ENCODE data around the gene PGBD5. TPM values are rescaled to one million over a fixed set of nuclear protein-coding genes. Genes with fewer than 3 reads are reported as not detected.

The PGBD5 gene
- total RNA-seq, 2 experiments from 2014 or later = not detected

- intact Hi-C loops (cut with micrococcal nuclease; ENCODE audit: unreplicated experiment) = no loop called here
- peaks cover 34% of the 10 kb centered on the region for H3K36me3 ChIP-seq (ENCODE audit: insufficient read depth, low read length)
- H3K9me2 ChIP-seq (ENCODE audit: insufficient read depth, low read length) = no peaks in the 10 kb centered on the region
- no peak for DNase-seq (ENCODE audit: low spot score)
- ChIA-PET POLR2A (interaction anchor here (0.7 kb wide), 1 partner anchor 1024 kb away, joined by 3 read pairs; no protein-coding TSS in a partner anchor), CTCF (ENCODE audit: unreplicated experiment) (interaction anchor here (0.6 kb wide), 1 partner anchor 15 kb away, joined by 4 read pairs; no protein-coding TSS in a partner anchor)
- no peaks in the 10 kb centered on the region for H4K20me1 ChIP-seq (ENCODE audit: insufficient read depth, low read length)
- no peaks in the 10 kb centered on the region for H3K79me2 ChIP-seq (ENCODE audit: insufficient read depth, low read depth, low read length)
- no peak overlapping the region for H3K27ac ChIP-seq (ENCODE audit: low read depth, low read length, poor library complexity, severe bottlenecking)
- no peak for TF ChIP-seq CTCF (conservative IDR thresholded peaks at IDR 0.05; ENCODE audit: low read length)
- TF ChIP-seq EZH2phosphoT487 (IDR thresholded peaks at IDR 0.05; ENCODE audit: borderline replicate concordance, low read depth, low read length) = no peak
- no peak overlapping the region; the same call in 1 of the 2 replicates for H3K4me2 ChIP-seq (ENCODE audit: low read length)
- no peak overlapping the region for H3K4me3 ChIP-seq (ENCODE audit: low read depth, low read length, poor library complexity, severe bottlenecking)
- peaks cover 44% of the 10 kb centered on the region for H3K4me1 ChIP-seq (ENCODE audit: insufficient read depth, low read length, poor library complexity, severe bottlenecking)
- no TSS peak for BruUV-seq (replicated peaks)
- no peaks in the 10 kb centered on the region for H3K9me3 ChIP-seq (ENCODE audit: low read length)
- H2AFZ ChIP-seq (ENCODE audit: low read length) = no peak overlapping the region
These were observed 147.8 kb downstream of the PGBD5 start for GRCh38 chr1:230278376-230278775.

- ChIA-PET CTCF (ENCODE audit: unreplicated experiment) (interaction anchor here (1.1 kb wide), 1 partner anchor 11 kb away, joined by 3 read pairs; no protein-coding TSS in a partner anchor), POLR2A (interaction anchor here (0.7 to 0.8 kb wide), 2 partner anchors 61 to 1023 kb away, joined by 3 read pairs; no protein-coding TSS in a partner anchor)
- DNase-seq (ENCODE audit: low spot score) = peak; percentile 73
- BruUV-seq (replicated peaks) = no TSS peak
- Histone ChIP-seq H3K4me2 (ENCODE audit: low read length) (peak overlapping the region; percentile 41), H2AFZ (ENCODE audit: low read length) (no peak overlapping the region), H3K27ac (ENCODE audit: low read depth, low read length, poor library complexity, severe bottlenecking) (peak overlapping the region; percentile 47), H3K79me2 (ENCODE audit: insufficient read depth, low read depth, low read length) (no peaks in the 10 kb centered on the region), H3K9me3 (ENCODE audit: low read length) (no peaks in the 10 kb centered on the region), H3K4me1 (ENCODE audit: insufficient read depth, low read length, poor library complexity, severe bottlenecking) (peaks cover 39% of the 10 kb centered on the region), H4K20me1 (ENCODE audit: insufficient read depth, low read length) (no peaks in the 10 kb centered on the region), H3K4me3 (ENCODE audit: low read depth, low read length, poor library complexity, severe bottlenecking) (no peak overlapping the region), H3K36me3 (ENCODE audit: insufficient read depth, low read length) (peaks cover 34% of the 10 kb centered on the region), H3K9me2 (ENCODE audit: insufficient read depth, low read length) (no peaks in the 10 kb centered on the region)
- intact Hi-C loops (cut with micrococcal nuclease; ENCODE audit: unreplicated experiment) = no loop called here
- peak; percentile 41 for TF ChIP-seq CTCF (conservative IDR thresholded peaks at IDR 0.05; ENCODE audit: low read length)
- TF ChIP-seq EZH2phosphoT487 (IDR thresholded peaks at IDR 0.05; ENCODE audit: borderline replicate concordance, low read depth, low read length) = no peak
These were observed 148.7 kb downstream of the PGBD5 start for GRCh38 chr1:230277201-230278025.

GRCh38 chr1:230276401-230276800 is 149.7 kb downstream of the PGBD5 start:
- H3K4me3 ChIP-seq (ENCODE audit: low read depth, low read length, poor library complexity, severe bottlenecking) = no peak overlapping the region
- no peak for DNase-seq (ENCODE audit: low spot score)
- H3K27ac ChIP-seq (ENCODE audit: low read depth, low read length, poor library complexity, severe bottlenecking) = peak overlapping the region; percentile 47
- no peaks in the 10 kb centered on the region for H3K9me3 ChIP-seq (ENCODE audit: low read length)
- H3K9me2 ChIP-seq (ENCODE audit: insufficient read depth, low read length) = no peaks in the 10 kb centered on the region
- CTCF ChIA-PET (ENCODE audit: unreplicated experiment) = interaction anchor here (1.1 kb wide), 1 partner anchor 12 kb away, joined by 3 read pairs; no protein-coding TSS in a partner anchor
- intact Hi-C loops (cut with micrococcal nuclease; ENCODE audit: unreplicated experiment) = no loop called here
- no peak overlapping the region for H2AFZ ChIP-seq (ENCODE audit: low read length)
- H3K79me2 ChIP-seq (ENCODE audit: insufficient read depth, low read depth, low read length) = no peaks in the 10 kb centered on the region
- no TSS peak for BruUV-seq (replicated peaks)
- H3K4me2 ChIP-seq (ENCODE audit: low read length) = peak overlapping the region; percentile 41
- peaks cover 34% of the 10 kb centered on the region for H3K36me3 ChIP-seq (ENCODE audit: insufficient read depth, low read length)
- TF ChIP-seq EZH2phosphoT487 (IDR thresholded peaks at IDR 0.05; ENCODE audit: borderline replicate concordance, low read depth, low read length) (no peak), CTCF (conservative IDR thresholded peaks at IDR 0.05; ENCODE audit: low read length) (0 out of 2 replicates have a peak, but pooled peaks have one; percentile 13)
- peaks cover 31% of the 10 kb centered on the region for H3K4me1 ChIP-seq (ENCODE audit: insufficient read depth, low read length, poor library complexity, severe bottlenecking)
- POLR2A ChIA-PET = no interaction called here
- H4K20me1 ChIP-seq (ENCODE audit: insufficient read depth, low read length) = no peaks in the 10 kb centered on the region

Measured in OCI-LY7 (cell line).